ENCODE data around the gene BCL7A.

DNA sequence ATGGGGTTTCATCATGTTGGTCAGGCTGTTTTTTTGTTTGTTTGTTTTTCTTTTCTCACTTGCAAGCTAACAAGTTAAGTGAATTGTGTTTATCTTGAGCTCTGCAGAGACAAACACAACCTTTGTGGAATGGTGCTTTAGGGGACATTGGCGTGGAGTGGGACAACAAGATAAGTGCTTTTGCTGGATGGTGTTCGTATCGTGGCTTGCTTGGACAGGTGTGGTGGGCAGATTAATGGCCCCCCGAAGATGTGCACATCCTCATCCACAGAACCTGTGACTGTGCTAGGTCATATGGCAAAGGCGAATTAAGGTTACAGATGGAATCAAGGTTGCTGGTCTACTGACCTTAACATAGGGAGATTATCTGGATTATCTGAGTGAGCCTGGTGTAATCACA is 63.9 kb downstream of the BCL7A start:
- TF ChIP-seq, protein P1, sequence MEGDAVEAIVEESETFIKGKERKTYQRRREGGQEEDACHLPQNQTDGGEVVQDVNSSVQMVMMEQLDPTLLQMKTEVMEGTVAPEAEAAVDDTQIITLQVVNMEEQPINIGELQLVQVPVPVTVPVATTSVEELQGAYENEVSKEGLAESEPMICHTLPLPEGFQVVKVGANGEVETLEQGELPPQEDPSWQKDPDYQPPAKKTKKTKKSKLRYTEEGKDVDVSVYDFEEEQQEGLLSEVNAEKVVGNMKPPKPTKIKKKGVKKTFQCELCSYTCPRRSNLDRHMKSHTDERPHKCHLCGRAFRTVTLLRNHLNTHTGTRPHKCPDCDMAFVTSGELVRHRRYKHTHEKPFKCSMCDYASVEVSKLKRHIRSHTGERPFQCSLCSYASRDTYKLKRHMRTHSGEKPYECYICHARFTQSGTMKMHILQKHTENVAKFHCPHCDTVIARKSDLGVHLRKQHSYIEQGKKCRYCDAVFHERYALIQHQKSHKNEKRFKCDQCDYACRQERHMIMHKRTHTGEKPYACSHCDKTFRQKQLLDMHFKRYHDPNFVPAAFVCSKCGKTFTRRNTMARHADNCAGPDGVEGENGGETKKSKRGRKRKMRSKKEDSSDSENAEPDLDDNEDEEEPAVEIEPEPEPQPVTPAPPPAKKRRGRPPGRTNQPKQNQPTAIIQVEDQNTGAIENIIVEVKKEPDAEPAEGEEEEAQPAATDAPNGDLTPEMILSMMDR (IDR thresholded peaks at IDR 0.05) = no peak
- no peak for TF ChIP-seq POLR2AphosphoS5 (IDR thresholded peaks at IDR 0.05)

Measured in stomach (tissue), 4 donors.